Measurements from ENCODE around the gene EFTUD2. TPM values are rescaled to one million over a fixed set of nuclear protein-coding genes. Genes with fewer than 3 reads are reported as not detected.

Gene EFTUD2
- total and polyA plus RNA-seq, 9 of the 15 experiments (the other 6 are each of a cell fraction or from before 2014, with no cell fraction given), result 65.8 to 362 (median 218) TPM

- TF ChIP-seq E2F1 (CRISPR knock-in tag; IDR thresholded peaks at IDR 0.05) (0 out of 2 replicates have a peak, but pooled peaks have one; percentile 42), RFX1 (IDR thresholded peaks at IDR 0.05) (peak; percentile 100), PURB (CRISPR knock-in tag; IDR thresholded peaks at IDR 0.05; ENCODE audit: low read depth) (no peak), ZNF696 (CRISPR knock-in tag; conservative IDR thresholded peaks at IDR 0.05) (no peak), ZNF695 (CRISPR knock-in tag; IDR thresholded peaks at IDR 0.05) (no peak), GMEB1 (CRISPR knock-in tag; IDR thresholded peaks at IDR 0.05) (peak; percentile 80), RHOXF2B (CRISPR knock-in tag; conservative IDR thresholded peaks at IDR 0.05) (no peak), RB1 (IDR thresholded peaks at IDR 0.05; ENCODE audit: low read depth) (peak; percentile 98), KLF16 (IDR thresholded peaks at IDR 0.05) (no peak), BHLHE40 (IDR thresholded peaks at IDR 0.05; ENCODE audit: low read length) (peak; percentile 59), USF1 (CRISPR knock-in tag; IDR thresholded peaks at IDR 0.05) (peak; percentile 99), PHB (CRISPR knock-in tag; IDR thresholded peaks at IDR 0.05) (no peak), TRIM24 (IDR thresholded peaks at IDR 0.05) (peak in 1 of 2 experiments; percentile 9; a peak in 1 of 4 replicates), TBL1XR1 (IDR thresholded peaks at IDR 0.05; ENCODE audit: low read length in 2 of 2) (peak; percentile 44 to 67; a peak in 3 of 4 replicates), C11orf30 (IDR thresholded peaks at IDR 0.05; ENCODE audit: low read depth) (peak; percentile 98), MIER1 (IDR thresholded peaks at IDR 0.05; ENCODE audit: low read depth) (no peak; the same call in 1 of the 2 replicates), MXI1 (IDR thresholded peaks at IDR 0.05; ENCODE audit: low read depth, low read length) (peak; percentile 91), ARID3A (IDR thresholded peaks at IDR 0.05; ENCODE audit: borderline replicate concordance, low read depth, low read length) (no peak), U2AF1 (optimal IDR thresholded peaks at IDR 0.05; ENCODE audit: low read depth, low read length) (no peak), ZNF354B (CRISPR knock-in tag; IDR thresholded peaks at IDR 0.05) (no peak), KHSRP (IDR thresholded peaks at IDR 0.05) (peak; percentile 41; the same call in 1 of the 2 replicates), TEAD4 (IDR thresholded peaks at IDR 0.05; ENCODE audit: low read length) (no peak), TEAD4 (CRISPR knock-in tag; IDR thresholded peaks at IDR 0.05; ENCODE audit: borderline replicate concordance) (no peak), HSF4 (CRISPR knock-in tag; IDR thresholded peaks at IDR 0.05; ENCODE audit: borderline replicate concordance) (no peak; the same call in 1 of the 2 replicates), CHD4 (IDR thresholded peaks at IDR 0.05; ENCODE audit: insufficient read depth, insufficient replicate concordance, low read depth, low read length, poor library complexity, severe bottlenecking) (no peak)
These were observed at the start of gene EFTUD2 (continued) for GRCh38 chr17:44899074-44899782.

All from K562 (cell line).